ENCODE results near the gene SH3GL1.

GRCh38 chr19:4388337-4389063, 11.8 kb downstream of the SH3GL1 start:
- no peak for TF ChIP-seq CTCF (IDR thresholded peaks at IDR 0.05; ENCODE audit: borderline replicate concordance, extremely low read depth, low read length, poor library complexity, severe bottlenecking)
- no peak for TF ChIP-seq EZH2 (IDR thresholded peaks at IDR 0.05; ENCODE audit: borderline replicate concordance, low read depth, low read length, severe bottlenecking)

Data from DND-41 (cell line).